Endothelial cell of umbilical vein (primary cell): Measurements from ENCODE around the gene IFNA2.

Experiments
- EZH2 ChIP-seq: IDR thresholded peaks from 2 replicates; pipeline ENCODE4 v1.6.1; 2012; ENCODE audit warnings: borderline replicate concordance, low read depth, mild to moderate bottlenecking, moderate library complexity, low read length, inconsistent platforms; ENCODE audit not compliant: severe bottlenecking
- POLR2A ChIP-seq: IDR thresholded peaks from 2 replicates; pipeline ENCODE4 v1.6.1; 2012; ENCODE audit warnings: low read depth, mild to moderate bottlenecking, control low read depth, low read length
- POLR2AphosphoS5 ChIP-seq: IDR thresholded peaks from 2 replicates; pipeline ENCODE4 v1.6.1; 2012; ENCODE audit warnings: low read depth, mild to moderate bottlenecking, control low read depth, low read length, moderate library complexity; ENCODE audit not compliant: insufficient read depth
- TF ChIP-seq, protein P1 (sequence below), 2 donors: IDR thresholded peaks; 1 replicate in 1 of 2; 2 replicates in 1 of 2; pipeline ENCODE4 v1.5.1; 2011; ENCODE audit warnings: low read length in 2 of 2, mild to moderate bottlenecking in 2 of 2, moderate library complexity in 2 of 2, control low read depth in 1 of 2, inconsistent platforms in 1 of 2, low read depth in 1 of 2; ENCODE audit not compliant: insufficient read depth in 1 of 2; ENCODE audit errors: extremely low read depth in 1 of 2

DNA sequence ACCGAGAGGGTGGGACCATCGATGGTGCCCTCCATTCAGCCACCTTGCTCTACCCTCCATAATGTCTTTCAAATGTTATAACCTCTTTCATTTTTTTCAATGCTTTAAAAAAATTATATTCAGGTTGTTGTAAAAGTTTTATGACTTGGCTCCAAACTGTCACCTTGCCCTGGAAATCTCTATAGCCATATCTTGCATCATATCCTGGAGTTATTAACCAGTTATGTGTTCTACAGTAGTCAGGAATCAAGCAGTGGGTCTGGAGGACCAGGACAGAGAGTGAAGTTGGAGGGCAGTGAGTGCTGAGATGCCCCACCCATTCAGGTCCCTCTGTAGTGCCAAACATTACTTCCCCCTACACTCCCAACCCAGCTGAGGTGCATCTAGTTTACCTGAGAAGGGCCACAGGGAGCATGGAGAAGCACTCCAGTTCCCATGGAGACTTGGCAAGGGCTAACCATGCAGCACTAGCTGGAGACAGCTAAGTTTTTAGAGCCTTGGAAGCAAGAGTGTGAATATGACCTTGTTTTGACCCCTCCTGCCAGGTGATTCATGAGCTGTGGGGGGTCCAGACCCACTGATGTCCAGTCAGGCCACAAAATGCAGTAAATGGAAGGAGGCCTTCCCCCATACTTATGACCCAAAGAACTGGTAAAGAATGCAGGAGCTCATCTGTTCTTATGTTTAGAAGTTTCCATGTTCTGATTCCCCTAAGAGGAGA lies 29.2 kb upstream of the IFNA2 start:
- no peak for TF ChIP-seq EZH2
- TF ChIP-seq, protein P1, sequence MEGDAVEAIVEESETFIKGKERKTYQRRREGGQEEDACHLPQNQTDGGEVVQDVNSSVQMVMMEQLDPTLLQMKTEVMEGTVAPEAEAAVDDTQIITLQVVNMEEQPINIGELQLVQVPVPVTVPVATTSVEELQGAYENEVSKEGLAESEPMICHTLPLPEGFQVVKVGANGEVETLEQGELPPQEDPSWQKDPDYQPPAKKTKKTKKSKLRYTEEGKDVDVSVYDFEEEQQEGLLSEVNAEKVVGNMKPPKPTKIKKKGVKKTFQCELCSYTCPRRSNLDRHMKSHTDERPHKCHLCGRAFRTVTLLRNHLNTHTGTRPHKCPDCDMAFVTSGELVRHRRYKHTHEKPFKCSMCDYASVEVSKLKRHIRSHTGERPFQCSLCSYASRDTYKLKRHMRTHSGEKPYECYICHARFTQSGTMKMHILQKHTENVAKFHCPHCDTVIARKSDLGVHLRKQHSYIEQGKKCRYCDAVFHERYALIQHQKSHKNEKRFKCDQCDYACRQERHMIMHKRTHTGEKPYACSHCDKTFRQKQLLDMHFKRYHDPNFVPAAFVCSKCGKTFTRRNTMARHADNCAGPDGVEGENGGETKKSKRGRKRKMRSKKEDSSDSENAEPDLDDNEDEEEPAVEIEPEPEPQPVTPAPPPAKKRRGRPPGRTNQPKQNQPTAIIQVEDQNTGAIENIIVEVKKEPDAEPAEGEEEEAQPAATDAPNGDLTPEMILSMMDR (IDR thresholded peaks at IDR 0.05; ENCODE audit: extremely low read depth in 1 of 2, insufficient read depth in 1 of 2, low read depth in 1 of 2, low read length in 2 of 2) = no peak
- no peak for TF ChIP-seq POLR2AphosphoS5
- TF ChIP-seq POLR2A = no peak
